ENCODE results near the gene GABRR2.
"Not testable (repeated sequence)": the region's sequence is repeated elsewhere in the genome, so short reads cannot be mapped to it uniquely, and the experiment has no call there.

Gene GABRR2

DNA sequence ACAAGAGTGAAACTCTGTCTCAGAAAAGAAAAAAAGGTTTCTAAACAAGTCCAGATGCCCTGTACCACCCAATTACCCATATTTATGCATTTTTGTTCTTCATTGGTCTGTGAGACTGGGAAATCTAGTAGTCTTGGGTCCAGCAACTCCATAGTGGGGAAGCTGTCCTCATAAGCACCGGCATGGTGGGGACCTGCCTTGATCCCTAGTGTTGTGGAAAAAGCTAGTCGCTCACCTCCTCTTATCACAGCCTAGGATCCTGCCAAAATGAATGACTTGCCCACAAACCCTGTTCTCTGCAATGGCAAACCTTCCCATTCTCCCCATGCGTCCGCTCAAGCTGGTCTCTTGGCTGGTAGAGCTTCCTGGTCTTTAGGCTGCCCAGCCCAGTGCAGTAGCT lies 59.7 kb downstream of the GABRR2 start:
- no peak for DNase-seq

DNA sequence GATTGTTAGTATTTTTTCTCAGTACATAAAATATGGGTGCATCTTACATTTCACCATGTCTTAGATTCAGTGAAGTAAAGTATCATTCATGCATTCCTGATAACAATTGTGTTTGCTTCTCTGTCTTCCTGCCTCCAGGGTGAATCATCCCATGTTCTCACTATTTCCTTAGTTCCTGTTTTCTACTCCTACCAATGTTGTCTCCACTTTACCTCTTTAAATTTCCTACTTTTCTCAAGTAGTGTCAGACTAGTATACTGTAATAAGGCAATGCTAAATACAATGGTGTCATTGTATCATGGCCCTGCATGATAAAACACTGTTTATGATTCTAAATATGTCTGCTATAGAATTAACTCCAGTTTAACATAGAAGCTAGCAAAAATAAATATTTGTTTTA lies 60.5 kb downstream of the GABRR2 start:
- no peak for DNase-seq

DNA sequence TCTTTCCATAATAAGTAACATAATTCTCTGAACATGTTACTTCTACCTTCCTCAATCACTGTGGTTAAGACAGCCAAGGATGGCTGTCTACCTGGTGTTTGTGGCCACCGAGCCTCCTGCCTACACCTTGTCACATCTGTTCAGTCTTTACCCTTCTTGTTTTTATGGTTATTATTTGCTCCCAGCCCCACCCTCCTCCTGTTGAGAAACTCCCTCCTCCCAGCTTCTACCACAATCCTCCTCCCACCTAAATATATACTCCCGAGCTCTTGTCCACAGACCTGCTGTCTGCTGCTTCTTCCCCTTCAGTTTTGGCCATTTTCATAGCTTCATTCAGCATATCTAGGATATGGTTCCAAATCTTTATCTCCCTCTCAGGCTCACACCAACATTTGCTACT lies 62.2 kb downstream of the GABRR2 start:
- no peak for DNase-seq

GRCh38 chr6:89251976-89252375 lies 63.1 kb downstream of the GABRR2 start:
- no peak for DNase-seq

DNA sequence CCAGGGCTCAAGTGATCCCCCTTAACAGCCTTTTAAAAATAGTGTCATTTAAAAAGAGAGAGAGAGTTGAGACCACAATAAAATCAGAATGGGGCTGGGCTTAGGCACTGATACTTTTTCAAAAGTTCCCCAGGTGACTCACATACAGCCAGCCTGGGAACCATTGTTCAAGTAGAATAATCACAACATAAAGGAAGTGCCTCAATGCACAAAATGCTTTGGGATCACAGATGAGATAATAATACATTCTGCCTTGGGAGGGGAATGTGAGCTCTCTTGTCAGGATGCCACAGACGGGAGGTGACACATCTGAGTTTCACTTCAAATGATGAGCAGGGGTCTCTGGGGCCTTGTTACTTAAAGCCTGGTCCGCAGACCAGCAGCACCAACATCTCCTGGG lies 63.9 kb downstream of the GABRR2 start:
- DNase-seq, result no peak

DNA sequence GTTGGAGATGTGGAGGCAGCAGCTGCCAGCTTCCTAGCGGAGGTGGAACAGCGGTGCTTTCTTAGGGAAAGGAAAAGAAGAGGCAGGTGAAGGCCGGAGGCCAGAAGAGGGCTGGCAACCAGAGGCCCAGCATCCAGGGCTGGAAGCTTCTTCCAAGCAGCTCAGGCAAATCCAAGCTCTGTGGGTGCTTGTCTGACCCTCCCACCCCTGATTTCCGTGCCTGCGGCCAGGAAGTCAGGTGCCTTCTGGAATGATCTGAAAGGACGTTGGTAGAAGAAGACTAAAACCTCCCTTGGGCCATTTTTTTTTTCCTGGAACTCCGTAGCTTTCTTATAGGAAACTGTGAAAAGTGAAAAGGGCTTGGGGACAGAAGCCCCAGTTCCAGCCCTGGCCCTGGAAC lies 64.9 kb downstream of the GABRR2 start:
- DNase-seq, result no peak

- DNase-seq, result no peak
These were observed 70.7 kb downstream of the GABRR2 start for GRCh38 chr6:89244241-89244985.

- no peak for DNase-seq
These were observed 71.8 kb downstream of the GABRR2 start for GRCh38 chr6:89243331-89243629.

DNA sequence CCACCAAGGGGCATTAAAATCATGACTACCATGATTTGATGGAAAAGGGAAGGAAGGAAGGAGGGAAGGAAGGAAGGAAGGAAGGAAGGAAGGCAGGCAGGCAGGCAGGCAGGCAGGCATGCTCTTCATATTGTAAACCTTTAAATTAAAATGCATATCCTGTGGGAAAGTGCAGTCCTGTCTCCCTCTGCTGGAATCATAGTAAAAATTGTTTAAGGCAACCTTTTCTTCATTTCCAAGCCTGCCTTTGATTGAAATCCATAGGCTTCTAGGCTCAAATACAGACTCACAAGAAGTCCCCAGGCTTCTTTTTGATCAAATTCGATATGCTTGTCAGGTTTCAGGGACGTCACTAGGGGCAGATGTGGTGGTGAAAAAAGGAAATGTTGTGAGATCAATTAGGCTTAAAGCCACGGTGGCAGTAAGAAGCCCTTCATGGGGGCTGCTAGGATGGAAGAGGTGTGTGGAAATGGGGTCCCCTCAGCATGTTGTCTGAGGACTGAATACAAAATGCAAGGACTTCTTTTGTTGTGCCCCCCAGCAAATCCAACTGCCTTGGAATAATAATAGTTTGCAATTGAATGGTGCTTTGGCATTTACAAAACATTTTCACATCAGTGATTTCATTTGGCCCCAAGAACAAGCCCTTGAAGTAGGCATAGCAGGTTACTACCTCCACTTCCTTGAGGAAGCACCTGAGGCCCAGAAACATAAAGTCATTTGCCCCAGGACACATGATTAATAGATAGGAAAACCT lies 72.3 kb downstream of the GABRR2 start:
- no peak for DNase-seq

GRCh38 chr6:89239338-89239737 lies 75.8 kb downstream of the GABRR2 start:
- no peak for DNase-seq

DNA sequence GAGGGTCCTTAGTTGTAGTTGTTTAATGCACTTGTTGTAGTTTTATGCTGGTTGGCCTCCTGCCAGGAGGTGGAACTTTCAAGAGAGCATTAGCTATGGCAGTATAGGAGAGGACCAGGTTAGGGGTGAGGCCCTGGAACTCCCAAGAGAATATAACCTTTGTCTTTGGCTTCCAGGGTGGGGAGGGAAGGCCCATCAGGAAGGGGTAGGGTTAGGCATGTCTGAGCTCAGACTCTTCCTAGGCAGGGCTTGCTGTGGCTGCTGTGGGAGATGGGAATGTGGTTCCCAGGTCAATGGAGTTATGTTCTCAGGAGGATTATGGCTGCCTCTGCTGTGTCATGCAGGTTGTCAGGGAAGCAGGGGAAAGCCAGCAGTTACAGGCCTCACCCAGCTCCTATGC lies 77.9 kb downstream of the GABRR2 start:
- DNase-seq, result no peak

DNA sequence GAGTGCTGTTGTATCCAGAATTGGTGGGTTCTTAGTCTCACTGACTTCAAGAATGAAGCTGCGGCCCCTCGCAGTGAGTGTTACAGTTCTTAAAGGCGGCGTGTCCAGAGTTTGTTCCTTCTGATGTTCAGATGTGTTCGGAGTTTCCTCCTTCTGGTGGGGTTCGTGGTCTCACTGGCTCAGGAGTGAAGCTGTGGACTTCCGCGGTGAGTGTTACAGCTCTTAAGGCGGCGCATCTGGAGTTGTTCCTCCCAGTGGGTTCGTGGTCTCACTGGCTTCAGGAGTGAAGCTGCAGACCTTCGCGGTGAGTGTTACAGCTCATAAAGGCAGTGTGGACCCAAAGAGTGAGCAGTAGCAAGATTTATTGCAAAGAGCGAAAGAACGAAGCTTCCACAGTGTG lies 81.5 kb downstream of the GABRR2 start:
- not testable (repeated sequence) for DNase-seq

DNA sequence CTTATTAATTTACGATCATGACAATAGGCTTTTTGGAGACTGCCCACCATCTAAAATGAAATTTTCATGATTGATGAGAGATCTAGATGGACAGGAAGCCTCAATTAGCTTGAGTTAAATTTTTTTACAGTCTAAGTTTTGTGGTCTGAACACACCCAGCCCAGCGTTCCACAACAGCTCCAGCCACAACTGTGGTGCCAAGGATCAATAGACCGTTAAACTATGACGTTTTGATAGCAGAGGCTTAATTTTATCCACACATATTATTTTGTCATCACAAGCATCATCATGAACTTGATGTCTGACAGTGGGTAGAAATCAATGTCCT lies 92.4 kb downstream of the GABRR2 start:
- DNase-seq, result no peak

- DNase-seq, result no peak
These were observed 93.0 kb downstream of the GABRR2 start for GRCh38 chr6:89221971-89222711.

DNA sequence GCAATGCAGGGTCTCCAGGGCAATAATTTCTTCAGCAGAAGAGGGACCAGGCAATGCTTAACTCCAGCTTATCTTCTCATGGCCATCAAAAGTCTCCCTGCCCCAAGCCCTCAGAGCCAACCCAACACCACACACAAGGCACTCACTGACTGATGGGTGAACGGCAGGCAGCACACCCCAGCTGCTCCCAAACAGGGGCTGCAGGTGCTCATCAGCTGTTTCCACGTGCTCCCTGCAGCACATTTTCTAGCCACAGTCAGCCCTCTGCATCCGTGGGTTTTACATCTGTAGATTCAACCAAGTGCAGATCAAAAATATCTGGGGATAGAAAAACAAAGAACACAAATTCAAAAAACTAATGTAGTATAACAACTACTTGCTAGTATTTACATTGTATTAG lies 94.0 kb downstream of the GABRR2 start:
- no peak for DNase-seq

- DNase-seq, result no peak
These were observed 97.7 kb downstream of the GABRR2 start, which contains the start of gene GABRR1 for GRCh38 chr6:89217299-89217910. Gene GABRR1 (minus strand): TSS chr6:89217358. CDS start chr6:89217322, 36 bp downstream.

DNA sequence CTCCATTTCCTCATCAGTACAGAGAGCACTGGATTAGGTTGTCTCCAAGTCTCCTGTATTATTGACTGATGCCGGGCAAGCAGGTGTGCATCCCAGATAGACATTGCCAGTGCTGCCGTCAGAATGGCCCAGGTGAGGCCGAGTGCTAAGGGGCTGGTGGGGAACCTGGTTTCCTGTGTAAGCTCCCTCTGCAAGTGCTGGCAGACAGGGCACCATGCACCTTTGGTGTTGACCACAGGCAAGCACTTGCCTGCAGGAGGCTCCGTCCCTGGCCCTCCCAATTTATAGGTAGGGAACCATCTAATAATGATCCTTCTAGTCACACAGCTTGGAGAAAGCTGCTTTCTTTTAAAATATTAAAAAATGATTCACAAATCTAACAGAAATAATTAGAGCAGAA lies 98.7 kb downstream of the GABRR2 start:
- DNase-seq, result no peak

- DNase-seq, result no peak
These were observed 99.7 kb downstream of the GABRR2 start for GRCh38 chr6:89215391-89215790.

GRCh38 chr6:89214197-89214596 lies 100.9 kb downstream of the GABRR2 start:
- no peak for DNase-seq

DNA sequence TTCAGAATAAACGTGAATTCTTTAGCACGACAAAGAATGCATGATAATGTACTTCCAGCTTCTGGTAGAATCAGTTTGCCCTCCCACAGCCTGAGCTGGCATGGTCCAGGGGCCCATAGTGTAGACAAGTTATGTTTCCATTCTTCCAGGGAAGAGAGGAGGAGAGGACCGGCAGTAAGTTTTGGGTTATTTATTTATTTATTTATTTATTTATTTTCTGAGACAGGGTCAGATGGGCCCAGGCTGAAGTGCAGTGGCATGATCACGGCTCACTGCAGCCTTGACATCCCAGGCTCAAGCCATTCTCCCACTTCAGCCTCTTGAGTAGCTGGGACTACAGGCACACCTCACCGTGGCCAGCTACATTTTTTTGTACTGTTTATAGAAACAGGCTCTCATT lies 102.6 kb downstream of the GABRR2 start:
- DNase-seq, result no peak

GRCh38 chr6:89209457-89209856 lies 105.6 kb downstream of the GABRR2 start:
- no peak for DNase-seq

- no peak for DNase-seq
These were observed 106.5 kb downstream of the GABRR2 start for GRCh38 chr6:89208551-89208950.

Data from activated T-cell treated with anti-CD3 and anti-CD28 coated beads, Interleukin-2, amount 50 U/mL, for 1 hour (primary cell).